HG03196 (cell line): ENCODE data around the gene RAB30.

ENCODE experiments used
- ATAC-seq: cut with Tn5 transposase; IDR thresholded peaks from one replicate; pipeline ENCODE4 v1.9.1; 2021; ENCODE audit not compliant: unreplicated experiment

Gene RAB30

GRCh38 chr11:83041126-83041525 is 30.6 kb downstream of the RAB30 start:
- no peak for ATAC-seq

GRCh38 chr11:83039566-83039965 is 32.1 kb downstream of the RAB30 start:
- no peak for ATAC-seq

- ATAC-seq = no peak
Measured at GRCh38 chr11:83037877-83038276, 33.8 kb downstream of the RAB30 start.

GRCh38 chr11:83036701-83037100 is 35.0 kb downstream of the RAB30 start:
- no peak for ATAC-seq

- peak; percentile 52 for ATAC-seq
Measured at GRCh38 chr11:83035070-83035854, 36.4 kb downstream of the RAB30 start.

- ATAC-seq = no peak
Measured at GRCh38 chr11:83034673-83035014, 37.1 kb downstream of the RAB30 start.

GRCh38 chr11:83033972-83034672 is 37.6 kb downstream of the RAB30 start:
- ATAC-seq = no peak

GRCh38 chr11:83033371-83033770 is 38.3 kb downstream of the RAB30 start:
- ATAC-seq = no peak

- ATAC-seq = no peak
Measured at GRCh38 chr11:83031127-83031526, 40.6 kb downstream of the RAB30 start.

GRCh38 chr11:83027794-83028193 is 43.9 kb downstream of the RAB30 start:
- ATAC-seq = no peak

- no peak for ATAC-seq
Measured at GRCh38 chr11:83027289-83027688, 44.4 kb downstream of the RAB30 start.

GRCh38 chr11:83026229-83026628 is 45.5 kb downstream of the RAB30 start:
- no peak for ATAC-seq

GRCh38 chr11:83025267-83025704 is 46.4 kb downstream of the RAB30 start:
- ATAC-seq = no peak

GRCh38 chr11:83024270-83024854 is 47.3 kb downstream of the RAB30 start:
- no peak for ATAC-seq

- ATAC-seq = no peak
Measured at GRCh38 chr11:83023410-83023809, 48.3 kb downstream of the RAB30 start.

GRCh38 chr11:83021780-83022125 is 49.9 kb downstream of the RAB30 start:
- ATAC-seq = no peak

GRCh38 chr11:83020942-83021779 is 50.5 kb downstream of the RAB30 start:
- ATAC-seq = no peak

GRCh38 chr11:83019888-83020579 is 51.7 kb downstream of the RAB30 start:
- ATAC-seq = no peak

GRCh38 chr11:83014951-83015350 is 56.7 kb downstream of the RAB30 start:
- ATAC-seq = no peak

GRCh38 chr11:83012168-83013067 is 59.3 kb downstream of the RAB30 start:
- no peak for ATAC-seq
